Fibroblast of pulmonary artery (primary cell): ENCODE data around the gene PRDM2.

Experiments
- DNase-seq: peaks from one replicate; pipeline ENCODE4 v3.0.0-alpha.2; 2010; ENCODE audit warnings: low read depth
- H3K4me3 ChIP-seq: replicated peaks from 2 replicates; pipeline ENCODE4 v1.5.1; 2011; ENCODE audit warnings: low read depth, mild to moderate bottlenecking, control low read depth, low read length, moderate library complexity
- CTCF ChIP-seq: IDR thresholded peaks from 2 replicates; pipeline ENCODE4 v1.5.1; 2011; ENCODE audit warnings: mild to moderate bottlenecking, control low read depth, low read length, inconsistent platforms; ENCODE audit errors: missing control alignments

PRDM2 gene

DNA sequence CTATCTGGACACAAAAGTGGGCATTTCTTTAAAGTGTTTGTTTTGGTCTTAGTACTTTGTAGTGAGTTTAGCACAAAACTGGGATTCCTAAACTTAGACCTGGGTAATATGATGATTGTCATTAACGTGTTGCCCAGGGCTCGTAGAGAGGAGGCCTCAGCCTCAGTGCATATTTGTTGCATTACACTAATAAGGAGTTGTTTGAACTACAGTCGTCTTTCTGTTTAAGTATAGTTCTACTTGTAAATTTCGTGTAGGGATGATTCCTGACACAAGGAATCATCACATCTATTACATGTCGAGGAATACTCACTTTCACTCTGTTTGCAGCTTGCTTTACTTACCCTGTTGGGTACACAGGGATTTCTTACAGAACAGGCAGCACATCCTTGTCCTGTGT, 85.0 kb downstream of the PRDM2 start:
- no peak for DNase-seq
- no peak for TF ChIP-seq CTCF
- no peak overlapping the region for H3K4me3 ChIP-seq

GRCh38 chr1:13786541-13786940, 86.6 kb downstream of the PRDM2 start:
- DNase-seq, result no peak
- no peak for TF ChIP-seq CTCF
- no peak overlapping the region for H3K4me3 ChIP-seq

GRCh38 chr1:13788795-13789194, 88.8 kb downstream of the PRDM2 start:
- H3K4me3 ChIP-seq, result no peak overlapping the region
- DNase-seq, result no peak
- no peak for TF ChIP-seq CTCF

GRCh38 chr1:13790290-13791030, 90.5 kb downstream of the PRDM2 start:
- DNase-seq, result no peak
- no peak for TF ChIP-seq CTCF
- no peak overlapping the region for H3K4me3 ChIP-seq

GRCh38 chr1:13792419-13792818, 92.4 kb downstream of the PRDM2 start:
- DNase-seq, result peak; percentile 21
- TF ChIP-seq CTCF, result no peak
- no peak overlapping the region for H3K4me3 ChIP-seq

- DNase-seq, result no peak
- no peak for TF ChIP-seq CTCF
- H3K4me3 ChIP-seq, result no peak overlapping the region
Observed at GRCh38 chr1:13793088-13793730, 93.2 kb downstream of the PRDM2 start.
